CD1c-positive myeloid dendritic cell (primary cell): ENCODE data around the gene TOM1L2.

Experiments used
- DNase-seq: peaks from one replicate; pipeline ENCODE4 v3.0.0-alpha.2; 2016; ENCODE audit errors: extremely low spot score

TOM1L2 gene

GRCh38 chr17:17876959-17877528 lies 95.2 kb downstream of the TOM1L2 start:
- DNase-seq: no peak

DNA sequence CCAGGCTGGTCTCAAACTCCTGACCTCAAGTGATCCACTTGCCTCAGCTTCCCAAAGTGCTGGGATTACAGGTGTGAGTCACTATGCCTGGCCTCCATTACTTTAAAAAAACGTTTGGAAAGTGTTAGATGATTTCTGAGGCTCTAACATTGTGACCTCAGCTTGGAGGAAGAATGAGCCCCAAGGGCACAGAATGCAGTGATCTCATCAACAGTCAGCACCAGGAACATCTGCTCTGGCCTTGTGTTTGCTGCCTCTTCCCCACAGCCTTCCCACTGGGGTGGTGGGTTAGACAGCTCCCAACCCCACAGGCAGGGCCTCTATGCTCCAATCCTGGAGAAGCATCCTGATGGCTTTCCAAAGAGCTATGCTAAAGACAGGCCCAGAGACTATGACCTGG lies 97.7 kb downstream of the TOM1L2 start:
- no peak for DNase-seq

DNA sequence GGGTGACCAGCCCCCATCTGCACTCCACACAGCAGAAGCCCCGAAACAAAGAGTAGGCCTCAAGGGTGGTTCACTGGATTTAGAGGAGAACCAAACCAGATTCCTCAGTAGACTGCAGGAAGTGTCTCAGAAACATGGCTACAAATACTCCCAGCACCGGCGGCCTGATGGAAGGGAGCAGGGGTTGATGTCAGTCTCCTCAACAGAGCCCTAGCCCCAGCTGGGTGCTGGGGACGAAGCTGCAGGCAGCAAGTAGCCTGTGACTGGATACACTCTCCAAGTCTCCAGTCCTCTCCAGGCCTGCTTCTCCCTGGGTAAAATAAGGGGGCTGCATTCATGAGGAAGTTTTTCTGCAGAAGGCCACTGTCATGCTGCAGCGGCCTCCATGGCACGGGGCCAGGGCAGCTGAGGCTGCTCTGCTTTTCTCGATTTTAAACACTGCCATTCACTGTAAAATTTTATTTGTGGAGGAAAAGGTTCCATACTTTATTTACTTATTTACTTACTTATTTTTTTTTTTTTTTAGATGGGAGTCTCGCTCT lies 98.7 kb downstream of the TOM1L2 start:
- DNase-seq: no peak

DNA sequence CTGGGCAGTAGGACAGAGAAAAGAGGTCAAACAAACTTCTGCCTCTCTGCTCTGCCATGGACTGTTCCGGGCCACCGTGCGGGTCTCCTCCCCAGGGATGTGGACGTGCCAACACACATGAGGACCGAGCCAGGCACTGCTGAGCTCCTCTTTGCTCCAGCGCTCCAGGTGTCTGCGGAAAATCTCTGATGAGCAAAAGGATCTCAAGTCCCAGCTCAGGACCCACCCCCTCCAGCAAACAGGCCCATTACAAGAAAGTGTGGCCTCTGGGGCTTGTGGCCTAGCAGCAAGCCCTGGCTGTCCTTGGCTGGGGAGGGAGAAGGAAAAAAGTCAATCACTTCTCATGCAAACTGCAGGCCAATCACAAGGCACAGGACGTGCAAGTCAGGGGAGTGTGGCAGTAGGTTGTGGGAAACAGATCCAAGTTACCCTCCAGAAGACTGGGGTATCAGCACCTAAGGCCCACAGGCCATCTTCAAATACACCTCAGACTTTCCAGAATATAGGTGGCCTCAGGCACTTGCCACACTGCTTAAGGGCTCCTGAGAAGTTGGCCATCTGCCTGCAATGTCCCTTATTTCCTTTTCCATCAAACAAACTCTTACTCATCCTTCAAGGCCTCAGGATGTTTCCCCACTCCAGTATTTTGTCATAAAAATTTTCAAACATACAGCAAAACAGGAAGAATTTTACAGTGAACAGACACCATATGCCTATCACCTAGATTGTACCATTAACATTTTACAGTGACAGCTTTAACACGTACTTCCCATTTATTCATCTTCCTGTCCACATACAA lies 99.5 kb downstream of the TOM1L2 start:
- no peak for DNase-seq

GRCh38 chr17:17871913-17872312 lies 100.3 kb downstream of the TOM1L2 start:
- no peak for DNase-seq

DNA sequence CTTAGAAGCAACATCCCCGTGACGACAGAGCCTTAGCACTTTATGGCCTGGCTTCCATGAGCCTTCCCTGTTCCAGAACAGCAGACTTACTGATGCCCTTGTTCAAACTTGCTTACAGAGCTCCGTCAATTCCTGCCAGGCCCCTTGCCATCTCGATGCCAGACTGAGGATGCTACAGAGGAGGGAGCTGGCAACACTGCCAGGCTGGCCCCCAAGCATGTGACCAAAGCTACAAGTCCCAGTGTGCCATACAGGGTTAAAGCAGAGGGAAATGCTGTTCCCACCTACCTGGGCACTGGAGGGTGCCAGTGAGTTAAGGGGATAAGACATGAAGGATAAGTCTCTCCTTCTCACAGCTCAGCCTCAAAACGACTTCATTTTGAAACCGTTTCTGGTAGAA lies 102.0 kb downstream of the TOM1L2 start:
- DNase-seq: no peak

GRCh38 chr17:17868641-17869522 lies 103.3 kb downstream of the TOM1L2 start:
- no peak for DNase-seq

- no peak for DNase-seq
Observed at GRCh38 chr17:17866897-17867296, 105.3 kb downstream of the TOM1L2 start.

DNA sequence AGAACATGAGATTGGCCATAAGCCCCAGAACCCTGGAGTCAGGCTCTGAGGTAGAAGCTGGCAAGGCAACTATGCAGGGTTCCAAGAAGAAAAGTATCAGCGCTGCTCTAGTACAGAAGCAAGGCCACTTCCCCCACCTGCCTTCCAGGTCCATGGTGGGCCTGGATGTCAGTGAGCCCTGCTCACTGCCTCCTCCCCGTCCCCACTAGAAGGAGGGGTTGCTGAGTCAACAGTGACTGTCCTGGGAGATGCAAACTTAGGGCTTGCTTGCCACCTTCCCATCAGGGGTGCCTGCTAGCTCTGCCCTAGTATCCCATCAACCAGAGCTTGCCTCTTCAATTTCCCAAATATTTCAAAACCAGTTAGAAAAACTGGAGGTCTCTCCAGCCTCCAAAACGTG lies 105.8 kb downstream of the TOM1L2 start:
- no peak for DNase-seq

DNA sequence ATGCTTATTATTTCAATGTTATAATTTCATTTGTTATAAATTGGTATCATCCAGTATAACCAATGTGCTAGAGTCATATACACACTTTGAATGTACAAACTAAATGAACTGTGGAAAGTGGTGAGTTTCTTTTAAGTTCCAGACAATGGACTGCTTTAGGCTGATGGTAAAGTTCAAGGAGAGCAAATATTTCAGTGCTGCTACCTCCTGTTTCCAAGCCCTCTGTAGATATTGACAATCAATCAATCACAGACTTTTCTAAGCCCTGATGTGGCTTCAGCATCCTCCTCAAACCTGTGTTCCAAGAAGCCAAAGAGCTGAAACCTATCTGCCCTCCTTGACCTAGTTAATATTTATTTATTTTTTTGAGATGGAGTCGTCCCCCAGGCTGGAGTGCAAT lies 107.2 kb downstream of the TOM1L2 start:
- no peak for DNase-seq

GRCh38 chr17:17860766-17861107 lies 111.5 kb downstream of the TOM1L2 start:
- no peak for DNase-seq

DNA sequence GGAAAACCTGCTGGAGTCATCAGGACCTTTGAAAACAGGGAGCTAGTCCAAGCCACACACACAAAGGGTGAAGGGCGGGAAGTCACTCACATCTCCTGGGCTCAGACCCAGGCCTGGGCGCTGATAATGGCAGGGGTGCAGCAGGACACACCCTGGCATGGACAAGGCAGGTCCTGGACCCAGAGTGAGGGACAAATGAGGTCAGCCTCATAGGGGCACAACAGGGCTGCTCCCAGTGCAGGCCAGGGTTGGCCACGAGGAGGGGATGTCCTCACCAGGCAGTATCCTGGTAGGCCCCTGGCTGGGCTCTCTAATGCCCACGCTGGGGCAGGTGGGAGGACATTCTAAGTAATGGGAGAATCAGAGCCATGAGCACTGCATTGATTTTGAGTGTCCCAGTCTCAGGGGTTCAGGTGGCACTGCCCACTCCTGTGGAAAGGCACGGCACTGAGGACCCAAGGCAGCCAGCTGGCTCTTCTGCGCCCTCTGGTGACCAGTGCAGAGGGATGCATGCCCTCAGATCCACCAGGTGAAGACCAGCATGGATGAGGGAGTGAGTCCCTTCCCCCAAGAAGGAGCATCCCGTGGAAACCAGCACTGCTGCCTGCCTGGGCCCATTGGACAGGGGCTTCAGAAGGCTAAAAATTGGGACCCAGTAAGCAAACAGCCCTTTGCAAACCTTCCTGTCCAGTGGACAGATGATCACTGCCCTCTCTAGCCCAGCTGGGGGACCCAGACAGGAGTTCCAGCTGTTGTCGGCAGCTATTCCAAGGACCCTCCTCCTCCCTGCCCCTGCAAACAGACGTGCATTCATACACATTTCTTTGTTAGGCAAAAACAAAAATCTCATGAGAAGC lies 112.1 kb downstream of the TOM1L2 start:
- DNase-seq: peak; percentile 78

- DNase-seq: no peak
Observed at GRCh38 chr17:17857496-17857895, 114.7 kb downstream of the TOM1L2 start.

DNA sequence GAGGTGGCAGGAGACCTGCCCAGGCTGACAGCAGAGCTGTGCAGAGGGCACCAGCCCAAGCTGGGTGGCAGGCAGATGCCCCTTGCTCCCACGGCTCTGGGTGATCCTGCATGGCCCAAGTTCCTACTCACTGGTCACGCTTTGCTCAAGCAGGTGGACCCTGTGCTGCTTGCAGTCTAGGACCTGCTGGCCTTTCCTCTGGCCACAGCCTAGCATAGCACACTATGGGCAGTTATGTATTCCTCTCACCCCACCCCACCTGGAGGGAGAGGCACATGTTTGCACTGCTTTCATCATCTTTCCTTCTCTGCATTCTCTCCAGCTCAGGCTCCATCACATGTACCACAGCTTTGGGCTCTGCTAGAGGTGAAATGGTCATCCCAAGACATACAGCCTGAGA lies 115.8 kb downstream of the TOM1L2 start:
- DNase-seq: no peak

GRCh38 chr17:17855976-17856375 lies 116.2 kb downstream of the TOM1L2 start:
- peak; percentile 40 for DNase-seq

DNA sequence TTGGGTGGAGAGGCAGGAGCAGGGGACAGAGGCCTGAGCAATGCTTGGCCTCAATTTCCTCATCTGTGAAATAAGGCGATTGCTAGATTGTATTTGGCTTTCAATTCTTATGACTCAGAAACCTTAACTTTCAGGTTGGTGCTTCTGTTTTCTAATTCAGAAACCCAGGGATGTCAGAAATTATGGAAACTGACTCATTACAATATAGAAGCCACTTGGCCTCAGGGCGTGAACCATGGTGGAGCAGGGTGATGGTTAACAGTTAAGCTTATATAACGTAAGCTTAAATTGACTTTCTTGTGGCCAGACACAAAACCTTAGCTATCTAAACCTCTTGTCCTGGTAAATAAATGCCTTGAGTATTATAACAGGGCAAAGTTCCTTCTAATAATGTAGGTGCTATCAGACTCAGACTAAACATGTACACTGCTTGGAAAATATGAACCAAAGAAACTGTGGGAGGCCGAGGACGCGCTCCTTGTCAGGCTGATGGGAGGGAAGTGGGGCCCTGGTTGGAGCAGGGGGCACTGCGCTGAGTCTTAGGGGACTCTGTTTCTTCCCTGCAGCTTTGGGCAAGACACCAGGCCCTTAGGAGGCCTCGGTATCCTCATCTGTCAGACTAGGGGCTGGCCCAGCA lies 118.3 kb downstream of the TOM1L2 start:
- no peak for DNase-seq

DNA sequence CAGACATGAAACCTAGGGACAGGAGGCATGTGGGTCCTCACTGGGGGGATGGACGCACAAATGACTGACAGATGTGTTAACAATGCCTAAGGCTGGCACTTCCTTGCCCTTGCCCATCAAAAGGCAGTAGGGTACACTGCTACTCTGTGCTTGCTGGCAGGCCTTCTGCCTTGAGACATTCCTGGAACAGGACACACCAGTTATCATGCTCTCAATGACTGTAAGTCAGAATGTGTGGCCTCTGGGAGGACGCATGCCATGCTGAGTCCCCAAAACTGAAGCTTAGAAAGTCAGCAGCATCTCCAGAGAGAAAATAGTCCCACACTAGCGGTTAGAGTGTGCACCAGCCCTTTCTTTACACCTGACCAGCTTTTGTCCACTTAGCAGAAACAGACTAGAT lies 119.3 kb downstream of the TOM1L2 start:
- no peak for DNase-seq

DNA sequence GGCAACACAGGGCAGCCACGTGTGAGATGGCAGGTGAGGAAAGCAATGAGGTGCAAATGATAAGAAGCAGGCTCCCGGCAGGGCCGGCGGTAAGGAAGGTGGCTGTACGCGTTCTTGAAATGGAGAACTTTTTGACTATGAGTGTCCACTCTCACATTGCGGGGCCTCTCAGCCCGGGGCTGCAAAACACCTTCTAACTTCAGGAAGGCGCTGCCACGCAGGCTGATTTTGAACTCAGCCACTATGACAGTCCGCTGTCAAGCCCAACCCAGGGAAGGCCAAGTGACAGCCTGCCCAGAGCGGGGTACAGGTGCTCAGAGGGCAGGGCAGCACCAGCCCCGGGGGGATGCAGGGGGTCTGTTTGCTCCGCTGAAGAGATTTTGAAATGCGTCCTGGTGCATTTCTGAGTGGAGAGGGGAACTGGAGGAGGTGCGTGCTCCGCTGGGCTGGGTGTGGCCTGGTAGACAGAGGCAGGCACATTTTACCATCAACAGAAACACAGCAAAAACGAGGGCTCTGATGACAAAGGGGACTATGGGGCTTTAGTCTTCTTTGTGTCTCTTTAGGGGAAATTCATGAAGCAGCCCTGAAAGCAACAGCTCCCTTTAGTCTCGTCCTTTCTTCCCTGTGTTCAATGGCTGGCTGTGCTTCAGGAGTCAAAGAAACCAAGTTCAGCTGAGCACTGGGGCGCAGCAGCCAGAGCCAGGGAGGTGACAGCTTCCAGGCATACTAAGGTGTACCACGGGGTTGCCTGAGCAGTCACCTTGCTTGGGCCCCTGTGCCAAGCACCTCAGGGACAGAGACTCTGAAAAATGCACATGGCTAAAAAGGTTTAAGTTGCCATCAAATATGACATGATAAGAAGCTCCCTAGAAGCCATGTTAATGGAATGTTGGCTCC lies 120.8 kb downstream of the TOM1L2 start:
- DNase-seq: no peak

DNA sequence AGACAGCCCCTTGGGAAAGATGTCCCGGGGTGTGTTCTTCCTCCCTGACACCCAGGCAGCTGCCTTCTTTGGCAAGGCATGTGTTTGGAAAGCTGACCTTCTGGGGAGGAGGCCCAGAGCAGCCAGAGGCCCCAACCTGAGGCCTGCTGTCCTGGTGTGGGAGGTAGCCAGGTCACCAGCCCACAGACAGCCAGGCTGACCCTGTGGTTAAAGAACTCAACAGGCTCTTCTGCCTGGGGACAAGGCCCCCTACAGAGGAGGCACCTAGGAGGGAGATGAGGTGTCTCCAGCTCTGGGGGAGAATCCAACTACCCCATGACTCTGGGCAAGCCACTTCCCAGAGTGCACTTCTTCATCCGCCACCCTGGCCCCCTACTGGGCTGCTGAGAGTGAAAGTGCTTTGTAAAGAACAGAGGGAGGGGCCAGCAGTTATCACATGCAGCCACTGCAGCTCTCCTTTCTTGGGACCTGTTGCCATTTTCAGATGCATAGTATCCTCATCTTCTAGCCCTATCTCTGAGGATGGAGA lies 122.3 kb downstream of the TOM1L2 start:
- DNase-seq: peak; percentile 66
